GM21367 (cell line): ENCODE data around the gene GPATCH2.
"Not testable (repeated sequence)": the region's sequence is repeated elsewhere in the genome, so short reads cannot be mapped to it uniquely, and the experiment has no call there.

ENCODE experiments used
- ATAC-seq: cut with Tn5 transposase; IDR thresholded peaks from one replicate; pipeline ENCODE4 v1.9.1; 2021; ENCODE audit not compliant: unreplicated experiment

GPATCH2 gene

GRCh38 chr1:217526636-217527035, 104.3 kb downstream of the GPATCH2 start:
- ATAC-seq: no peak

- ATAC-seq: no peak
These were observed 105.0 kb downstream of the GPATCH2 start for GRCh38 chr1:217525773-217526490.

DNA sequence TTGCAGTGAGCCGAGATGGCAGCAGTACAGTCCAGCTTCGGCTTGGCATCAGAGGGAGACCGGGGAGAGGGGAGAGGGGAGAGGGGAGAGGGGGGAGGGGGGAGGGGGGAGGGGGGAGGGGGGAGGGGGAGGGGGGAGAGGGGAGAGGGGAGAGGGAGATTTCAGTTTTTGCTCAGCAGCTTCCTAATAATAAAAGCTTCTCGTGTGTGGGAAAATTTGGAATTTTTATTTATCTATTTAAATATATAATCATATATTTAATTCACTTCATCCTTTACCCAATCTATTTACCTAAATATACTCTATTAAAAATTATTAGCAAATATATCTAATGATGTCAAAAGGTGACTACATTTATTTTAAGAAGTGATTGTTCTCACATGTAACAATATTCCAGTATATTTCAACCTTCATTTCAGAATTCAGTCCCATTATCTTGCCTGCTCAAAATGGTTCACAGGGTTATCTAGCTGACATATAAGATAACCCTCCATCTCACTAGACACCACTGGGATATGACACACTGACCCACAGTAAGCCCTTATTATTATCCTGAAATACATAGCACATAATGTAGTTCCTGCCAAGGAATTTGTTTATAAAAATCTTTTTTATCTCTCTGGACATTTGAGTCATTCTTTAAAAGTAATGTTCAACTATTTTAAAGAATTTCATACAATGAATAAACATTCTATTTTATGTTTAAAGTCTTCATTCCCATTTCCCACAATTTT, 105.9 kb downstream of the GPATCH2 start:
- ATAC-seq: no peak

- ATAC-seq: not testable (repeated sequence)
These were observed 107.0 kb downstream of the GPATCH2 start for GRCh38 chr1:217523921-217524320.

GRCh38 chr1:217522277-217522676, 108.6 kb downstream of the GPATCH2 start:
- no peak for ATAC-seq

GRCh38 chr1:217521317-217521716, 109.6 kb downstream of the GPATCH2 start:
- ATAC-seq: no peak

DNA sequence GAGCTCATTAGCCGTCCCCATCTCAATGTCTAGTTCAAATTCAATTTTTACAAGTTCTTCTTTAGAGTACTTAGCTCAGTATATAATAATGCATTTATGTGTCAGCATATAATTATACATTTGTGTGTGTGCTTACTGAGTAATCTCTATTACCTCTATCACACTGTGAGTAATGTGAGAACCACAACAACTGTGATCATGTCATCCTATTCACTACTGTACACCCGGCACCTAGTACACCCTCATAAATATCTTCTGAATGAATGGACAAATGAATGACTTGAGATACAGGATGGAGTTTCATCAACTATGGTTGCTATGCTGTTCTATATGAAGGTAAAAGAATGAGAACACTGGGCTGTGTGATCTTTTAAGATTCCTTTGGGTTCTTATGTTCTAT, 124.0 kb downstream of the GPATCH2 start:
- ATAC-seq: no peak

- no peak for ATAC-seq
These were observed 132.7 kb downstream of the GPATCH2 start for GRCh38 chr1:217498209-217498608.

- peak; percentile 91 for ATAC-seq
These were observed 135.6 kb downstream of the GPATCH2 start for GRCh38 chr1:217495249-217495648.

DNA sequence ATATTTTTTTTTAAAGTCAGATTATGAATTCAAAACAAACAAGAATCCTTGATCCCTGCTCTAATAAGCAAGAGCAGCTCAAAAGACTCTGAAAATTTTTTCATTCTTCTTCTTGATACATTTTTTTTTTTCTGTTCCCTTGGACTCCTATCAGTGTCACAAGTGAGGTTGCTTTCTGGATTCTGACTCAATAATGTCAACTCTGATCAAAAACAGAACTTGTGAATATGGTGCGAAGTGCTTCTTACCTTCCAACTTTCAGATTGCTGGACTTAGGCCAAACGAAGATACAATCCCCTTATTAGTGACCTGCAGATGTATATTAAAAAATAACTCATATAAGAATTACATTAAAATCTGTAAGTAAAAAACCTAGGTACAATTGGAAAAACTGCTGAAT, 136.1 kb downstream of the GPATCH2 start:
- peak; percentile 43 for ATAC-seq

- no peak for ATAC-seq
These were observed 137.6 kb downstream of the GPATCH2 start for GRCh38 chr1:217493290-217493689.

DNA sequence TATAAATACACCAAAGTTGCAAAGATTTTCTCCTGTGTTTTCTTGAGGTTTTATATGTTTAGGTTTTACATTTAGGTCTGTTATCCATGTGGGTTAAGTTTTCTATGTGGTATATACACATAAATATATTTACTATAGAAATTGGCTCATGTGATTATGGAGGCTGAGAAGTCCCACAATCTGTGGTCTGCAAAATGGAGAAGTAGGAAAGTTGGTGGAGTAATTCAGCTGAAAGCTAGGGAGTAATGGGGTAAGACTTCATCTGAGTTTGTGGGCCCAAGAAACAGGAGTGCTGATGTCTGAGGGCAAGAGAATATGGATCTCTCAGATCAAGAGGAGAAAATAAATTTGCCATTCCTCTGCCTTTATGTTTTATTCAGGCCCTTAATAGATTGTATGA, 146.0 kb downstream of the GPATCH2 start:
- ATAC-seq: no peak

DNA sequence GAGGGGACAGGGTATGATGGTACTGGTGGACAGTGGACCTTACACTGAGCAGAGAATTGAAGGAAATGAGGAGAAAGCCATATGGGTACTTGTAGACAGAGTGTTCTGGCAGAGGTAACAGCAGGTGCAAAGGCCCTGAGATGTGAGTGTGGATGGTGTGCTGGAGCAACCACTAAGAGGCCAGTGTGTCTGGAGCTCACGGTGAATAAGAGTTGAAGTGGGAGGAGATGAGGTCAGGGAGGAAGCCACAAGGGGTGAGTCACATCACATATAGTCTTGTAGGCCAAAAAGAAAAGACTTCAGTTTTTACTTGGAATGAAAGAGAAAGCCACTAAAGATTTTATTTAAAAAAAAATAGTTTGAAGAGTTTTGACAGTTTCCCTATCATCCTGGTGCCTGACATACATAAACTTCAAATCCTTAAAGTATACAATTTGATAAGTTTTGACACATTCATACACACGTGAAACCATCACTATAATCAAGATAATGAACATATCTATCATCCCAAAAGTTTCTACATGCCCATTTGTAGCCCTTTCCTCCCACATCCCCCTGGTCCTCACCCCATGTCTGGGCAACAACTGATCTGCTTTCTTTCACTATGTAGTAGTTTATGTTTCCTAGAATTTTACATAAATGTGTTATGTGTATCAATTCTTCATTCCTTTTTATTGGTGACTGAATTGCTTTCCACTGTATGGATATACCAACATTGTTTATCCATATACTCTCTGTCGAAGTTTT, 148.4 kb downstream of the GPATCH2 start:
- ATAC-seq: peak; percentile 98

DNA sequence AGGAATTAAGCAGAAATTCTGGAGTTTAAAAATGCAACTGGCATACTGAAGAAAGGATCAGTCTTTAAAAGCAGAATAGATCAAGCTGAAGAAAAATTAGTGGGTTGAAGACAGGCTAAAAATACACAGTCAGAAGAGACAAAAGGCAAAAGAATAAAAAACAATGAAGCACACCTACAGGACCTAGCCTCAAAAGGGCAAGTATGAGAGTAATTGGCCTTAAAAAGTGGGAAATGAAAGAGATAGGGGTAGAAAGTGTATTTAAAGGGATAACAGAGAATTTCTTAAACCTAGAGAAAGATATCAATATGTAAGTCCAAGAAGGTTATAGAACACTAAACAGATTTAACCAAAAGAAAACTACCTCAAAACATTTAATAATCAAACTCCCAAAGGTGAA, 152.4 kb downstream of the GPATCH2 start:
- no peak for ATAC-seq

DNA sequence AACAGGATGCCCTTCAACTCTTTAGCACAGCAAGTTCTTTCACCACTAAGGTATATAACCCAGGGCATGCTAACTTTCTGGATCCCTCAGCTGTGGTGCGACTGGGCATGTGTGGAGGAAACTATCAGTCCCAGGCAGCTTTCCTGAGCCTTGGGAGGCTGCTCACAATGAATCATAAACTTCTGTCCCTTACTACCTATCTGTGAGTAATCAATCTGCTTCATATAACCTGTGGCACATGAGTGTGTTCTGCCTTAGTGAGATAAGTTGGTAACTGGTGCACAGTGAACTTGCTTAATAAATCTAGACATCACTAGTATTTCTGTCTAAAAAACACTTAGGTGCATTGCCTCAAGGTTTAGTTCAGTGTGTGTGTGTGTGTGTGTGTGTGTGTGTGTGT, 158.0 kb downstream of the GPATCH2 start:
- no peak for ATAC-seq

- ATAC-seq: no peak
These were observed 159.5 kb downstream of the GPATCH2 start for GRCh38 chr1:217471403-217471802.

DNA sequence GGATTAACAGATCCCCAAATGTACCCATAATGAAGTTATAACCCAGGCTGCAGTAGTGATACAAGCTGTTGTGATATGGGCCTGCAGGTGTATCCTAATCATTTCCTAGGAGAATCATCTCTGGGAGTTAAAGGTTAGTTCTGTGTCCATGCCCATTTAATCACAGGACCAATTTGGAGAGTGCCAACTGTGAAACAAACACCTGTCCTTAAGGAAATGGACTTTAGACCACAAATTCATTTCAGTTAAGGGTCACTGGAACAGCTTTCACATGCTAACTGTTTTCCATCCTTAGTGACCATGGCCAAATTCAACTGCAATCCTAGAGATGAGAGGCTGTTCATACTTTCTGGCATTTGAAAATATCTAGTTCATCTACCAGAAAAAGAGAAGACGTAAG, 160.9 kb downstream of the GPATCH2 start:
- no peak for ATAC-seq

DNA sequence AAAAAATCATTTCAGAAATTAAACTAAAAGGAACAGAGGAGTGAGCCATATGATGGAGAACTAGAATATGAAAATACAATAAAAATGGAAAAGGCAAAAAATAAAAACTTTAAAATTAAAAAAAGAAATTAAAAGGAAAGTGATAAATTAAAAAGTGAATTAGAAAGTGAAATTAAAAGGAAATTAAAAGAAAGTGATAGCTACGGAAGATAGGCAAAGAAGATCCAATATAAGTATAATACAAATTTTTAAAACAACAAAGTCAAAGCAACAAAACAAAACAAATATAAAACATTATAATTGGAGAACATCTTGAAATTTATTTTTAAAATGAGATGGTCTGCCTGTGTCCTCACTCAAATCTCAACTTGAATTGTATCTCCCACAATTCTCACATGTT, 165.8 kb downstream of the GPATCH2 start:
- no peak for ATAC-seq

GRCh38 chr1:217462666-217463065, 168.2 kb downstream of the GPATCH2 start:
- no peak for ATAC-seq

DNA sequence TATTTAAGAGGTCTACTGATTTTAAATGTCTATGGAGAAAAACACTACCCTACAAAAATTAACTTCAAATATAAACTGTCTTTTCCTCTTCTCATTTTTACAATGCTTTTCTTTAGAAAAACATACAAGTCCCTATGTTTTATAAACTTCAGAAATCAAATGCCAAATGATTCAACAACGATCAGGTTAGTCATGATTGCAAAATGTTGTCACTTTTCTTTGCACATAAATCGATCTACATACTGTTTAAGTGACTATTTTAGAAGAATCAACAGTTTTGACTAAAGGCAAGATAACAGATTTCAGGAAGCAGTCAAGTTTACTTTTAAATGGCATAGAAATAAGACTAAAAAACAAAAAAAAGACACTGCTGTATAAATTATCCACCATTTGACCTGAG, 168.7 kb downstream of the GPATCH2 start:
- no peak for ATAC-seq

- no peak for ATAC-seq
These were observed 173.9 kb downstream of the GPATCH2 start for GRCh38 chr1:217457016-217457415.

- ATAC-seq: no peak
These were observed 174.6 kb downstream of the GPATCH2 start for GRCh38 chr1:217456261-217456660.
